MCF 10A (cell line): Measurements from ENCODE around the gene CSTA. TPM values are rescaled to one million over a fixed set of nuclear protein-coding genes. Genes with fewer than 3 reads are reported as not detected.

Experiments used
- BruUV-seq: library from RNA; stranded (reverse); fragments of 400-500 nt; replicated peaks from 2 replicates; lab custom pipeline; 2021; lab: Mats Ljungman, UMichigan
- CTCF ChIA-PET: fragments of 300-600 bp; sonication (Branson Sonifier 250); formaldehyde crosslinking; extraction: SDS; loops from one replicate; lab custom pipeline; 2021; ENCODE audit warnings: antibody characterized with exemption, inconsistent platforms; lab: Yijun Ruan, JAX
- POLR2A ChIA-PET: fragments of 300-600, 350-650 bp; sonication (Branson Sonifier 250); formaldehyde crosslinking; extraction: SDS; loops from one replicate; lab custom pipeline; 2020; ENCODE audit warnings: antibody characterized with exemption, inconsistent platforms; lab: Yijun Ruan, JAX
- DNase-seq: peaks from one replicate; pipeline ENCODE4 v3.0.0-alpha.2; 2018; ENCODE audit not compliant: unreplicated experiment
- H3K27ac Mint-ChIP-seq: one replicate; pipeline ENCODE4 v1.8.0; 2022; ENCODE audit warnings: mild to moderate bottlenecking, low read depth, mixed read lengths; ENCODE audit not compliant: unreplicated experiment
- H3K27me3 Mint-ChIP-seq: one replicate; pipeline ENCODE4 v1.8.0; 2022; ENCODE audit warnings: mixed read lengths; ENCODE audit not compliant: insufficient read depth, unreplicated experiment
- H3K36me3 Mint-ChIP-seq: one replicate; pipeline ENCODE4 v1.8.0; 2022; ENCODE audit warnings: mild to moderate bottlenecking, moderate library complexity, mixed read lengths; ENCODE audit not compliant: insufficient read depth, unreplicated experiment
- H3K4me1 Mint-ChIP-seq: one replicate; pipeline ENCODE4 v1.8.0; 2022; ENCODE audit warnings: mixed read lengths; ENCODE audit not compliant: insufficient read depth, unreplicated experiment
- H3K4me3 Mint-ChIP-seq: one replicate; pipeline ENCODE4 v1.8.0; 2022; ENCODE audit warnings: mild to moderate bottlenecking, moderate library complexity, mixed read lengths; ENCODE audit not compliant: unreplicated experiment
- H3K9me3 Mint-ChIP-seq: one replicate; pipeline ENCODE4 v1.8.0; 2022; ENCODE audit warnings: mixed read lengths; ENCODE audit not compliant: unreplicated experiment
- CTCF ChIP-seq: fragments of 200-600 bp; IDR thresholded peaks from one replicate; pipeline ENCODE4 v1.8.0; 2022; ENCODE audit warnings: antibody characterized with exemption, mild to moderate bottlenecking; ENCODE audit not compliant: unreplicated experiment
- intact Hi-C: fragments of 100-400 bp; cut with micrococcal nuclease; formaldehyde crosslinking; loops from 2 replicates; pipeline ENCODE4 v1.14.1; 2022
- total RNA-seq: library from RNA; stranded (reverse); gene quantifications from 2 replicates; pipeline ENCODE4 v1.2.3, GENCODE V29; 2022

The CSTA gene
- total RNA-seq, 1 experiment from 2014 or later: 133 TPM

DNA sequence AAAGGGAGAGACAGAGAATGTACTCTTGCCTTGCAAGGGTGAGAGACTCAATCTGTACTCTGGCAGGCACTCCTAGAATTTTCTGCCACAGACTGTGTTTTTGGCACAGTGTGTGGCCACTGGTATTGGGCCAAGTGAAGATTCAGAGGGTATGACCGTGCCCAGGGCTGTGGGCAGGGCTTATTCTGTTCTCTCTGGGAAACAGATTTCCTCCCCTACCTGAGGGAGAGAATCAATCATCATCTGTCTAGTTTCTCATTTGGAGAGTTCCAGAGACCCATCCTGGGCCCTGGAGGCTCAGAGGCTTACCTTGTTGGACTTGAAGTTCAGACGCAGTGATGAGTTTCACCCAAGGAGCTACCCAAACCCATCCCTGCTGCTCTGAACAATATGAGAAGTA lies 28.2 kb downstream of the CSTA start:
- peak overlapping the region; percentile 43 for H3K27ac Mint-ChIP-seq
- peaks cover 26% of the 10 kb centered on the region for H3K4me1 Mint-ChIP-seq
- H3K4me3 Mint-ChIP-seq: no peak overlapping the region
- no peaks in the 10 kb centered on the region for H3K27me3 Mint-ChIP-seq
- TF ChIP-seq CTCF: no peak
- H3K9me3 Mint-ChIP-seq: no peaks in the 10 kb centered on the region
- BruUV-seq: no TSS peak
- intact Hi-C loops: no loop called here
- ChIA-PET CTCF (interaction anchor here (0.5 to 7.9 kb wide), 15 partner anchors 9 to 823 kb away, joined by 3 to 165 read pairs (median 4); partner anchors contain the start of gene POLQ), POLR2A (interaction anchor here (0.5 to 11.3 kb wide), 23 partner anchors 7 to 705 kb away, joined by 3 to 89 read pairs (median 4); partner anchors contain the start of genes CSTA, FAM162A, MIX23 and WDR5B)
- no peaks in the 10 kb centered on the region for H3K36me3 Mint-ChIP-seq
- peak; percentile 87 for DNase-seq

GRCh38 chr3:122353893-122354401 lies 28.9 kb downstream of the CSTA start:
- no peak for TF ChIP-seq CTCF
- POLR2A ChIA-PET: interaction anchor here (0.5 to 11.3 kb wide), 18 partner anchors 8 to 256 kb away, joined by 3 to 89 read pairs (median 5); partner anchors contain the start of genes CSTA, FAM162A, MIX23 and WDR5B
- no peak for DNase-seq
- peaks cover 6% of the 10 kb centered on the region for H3K36me3 Mint-ChIP-seq
- no peaks in the 10 kb centered on the region for H3K9me3 Mint-ChIP-seq
- no peaks in the 10 kb centered on the region for H3K27me3 Mint-ChIP-seq
- CTCF ChIA-PET: interaction anchor here (0.5 to 7.9 kb wide), 16 partner anchors 8 to 823 kb away, joined by 3 to 165 read pairs (median 3); partner anchors contain the start of gene POLQ
- intact Hi-C loops: no loop called here
- H3K4me1 Mint-ChIP-seq: peaks cover 26% of the 10 kb centered on the region
- BruUV-seq: no TSS peak
- no peak overlapping the region for H3K4me3 Mint-ChIP-seq
- H3K27ac Mint-ChIP-seq: peak overlapping the region; percentile 43

GRCh38 chr3:122355612-122356011 lies 30.6 kb downstream of the CSTA start:
- intact Hi-C loops: loop anchor here (1.0 to 2.0 kb wide), 4 partner anchors 49 to 809 kb away; no protein-coding TSS in a partner anchor
- TF ChIP-seq CTCF: no peak
- DNase-seq: no peak
- Mint-ChIP-seq H3K27me3 (no peaks in the 10 kb centered on the region), H3K27ac (no peak overlapping the region), H3K36me3 (peaks cover 22% of the 10 kb centered on the region), H3K4me1 (peaks cover 26% of the 10 kb centered on the region), H3K4me3 (no peak overlapping the region), H3K9me3 (no peaks in the 10 kb centered on the region)
- CTCF ChIA-PET: interaction anchor here (0.6 to 7.9 kb wide), 15 partner anchors 8 to 360 kb away, joined by 3 to 165 read pairs (median 4); partner anchors contain the start of gene CSTA
- POLR2A ChIA-PET: interaction anchor here (1.3 to 11.3 kb wide), 5 partner anchors 27 to 49 kb away, joined by 3 to 89 read pairs (median 5); partner anchors contain the start of genes CSTA and MIX23
- no TSS peak for BruUV-seq

DNA sequence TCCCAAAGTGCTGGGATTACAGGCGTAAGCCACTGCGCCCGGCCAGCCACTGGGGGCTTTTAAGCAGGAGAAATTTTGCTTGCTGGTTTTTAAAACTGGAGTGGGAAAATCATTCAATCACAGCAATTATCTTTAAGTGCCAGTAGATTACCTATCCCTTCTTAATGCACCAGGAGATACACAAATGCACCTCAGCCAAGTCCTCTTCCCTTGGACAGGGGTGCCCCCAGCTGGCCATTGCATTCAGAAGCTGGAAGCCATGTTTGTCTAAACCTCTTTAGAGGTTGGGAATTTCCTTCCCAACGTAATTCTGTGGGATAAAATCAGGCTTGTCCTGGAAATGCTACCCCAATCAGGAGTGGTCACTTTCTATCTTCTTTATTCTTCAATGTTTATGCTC lies 31.4 kb downstream of the CSTA start:
- DNase-seq: peak; percentile 81
- intact Hi-C loops: loop anchor here (1.0 to 2.0 kb wide), 4 partner anchors 50 to 810 kb away; no protein-coding TSS in a partner anchor

More for the DNA sequence above, 31.4 kb downstream of the CSTA start:
- ChIA-PET POLR2A (interaction anchor here (1.0 to 11.3 kb wide), 6 partner anchors 26 to 49 kb away, joined by 3 to 89 read pairs (median 4); partner anchors contain the start of genes CSTA, FAM162A and MIX23), CTCF (interaction anchor here (0.6 to 7.9 kb wide), 20 partner anchors 9 to 796 kb away, joined by 3 to 165 read pairs (median 4); partner anchors contain the start of gene CSTA)
- Mint-ChIP-seq H3K4me1 (peaks cover 26% of the 10 kb centered on the region), H3K4me3 (no peak overlapping the region), H3K27ac (no peak overlapping the region), H3K27me3 (no peaks in the 10 kb centered on the region), H3K36me3 (peaks cover 22% of the 10 kb centered on the region), H3K9me3 (no peaks in the 10 kb centered on the region)
- TF ChIP-seq CTCF: peak; percentile 50
- TSS peak; percentile 22 for BruUV-seq
